Brain microvascular endothelial cell (primary cell): ENCODE measurements around the gene SOX21.

Source experiments
- DNase-seq: peaks from one replicate; pipeline ENCODE4 v3.0.0-alpha.2; 2020
- H3K27ac ChIP-seq: fragments of 250-450 bp; sonication (Bioruptor Pico); 2 replicates; pipeline ENCODE4 v1.5.1; 2020; ENCODE audit warnings: mild to moderate bottlenecking, moderate library complexity
- H3K27me3 ChIP-seq: fragments of 250-450 bp; sonication (Bioruptor Pico); replicated peaks from 2 replicates; pipeline ENCODE4 v1.5.1; 2020; ENCODE audit warnings: mild to moderate bottlenecking
- H3K36me3 ChIP-seq: fragments of 250-450 bp; sonication (Bioruptor Pico); replicated peaks from 2 replicates; pipeline ENCODE4 v1.5.1; 2020; ENCODE audit warnings: mild to moderate bottlenecking
- H3K4me3 ChIP-seq: 2 replicates; pipeline ENCODE4 v1.5.1; 2011; ENCODE audit warnings: low read depth, mild to moderate bottlenecking, control low read depth, low read length, moderate library complexity
- CTCF ChIP-seq: IDR thresholded peaks from 2 replicates; pipeline ENCODE4 v1.5.1; 2011; ENCODE audit warnings: low read depth, mild to moderate bottlenecking, moderate library complexity, low read length, control low read depth, inconsistent platforms; ENCODE audit errors: missing control alignments
- in situ Hi-C: cut with HindIII; loops from 2 replicates; pipeline ENCODE4 v1.10.0; 2017; ENCODE audit warnings: low sequenced_read_pairs, low pct_ligation_motif_present

The SOX21 gene

GRCh38 chr13:94706843-94707399 is 5.4 kb downstream of the SOX21 start:
- H3K27ac ChIP-seq = no peak overlapping the region
- no peak for DNase-seq
- no peak overlapping the region for H3K4me3 ChIP-seq
- no peak for TF ChIP-seq CTCF
- H3K36me3 ChIP-seq = no peaks in the 10 kb centered on the region
- in situ Hi-C loops = no loop called here
- peaks cover 90% of the 10 kb centered on the region for H3K27me3 ChIP-seq

- peaks cover 92% of the 10 kb centered on the region for H3K27me3 ChIP-seq
- no peak overlapping the region for H3K27ac ChIP-seq
- no peak for TF ChIP-seq CTCF
- no peak overlapping the region for H3K4me3 ChIP-seq
- no peak for DNase-seq
- no peaks in the 10 kb centered on the region for H3K36me3 ChIP-seq
- in situ Hi-C loops = no loop called here
These were observed 6.1 kb downstream of the SOX21 start for GRCh38 chr13:94706101-94706842.

GRCh38 chr13:94705081-94706030 is 7.0 kb downstream of the SOX21 start:
- no peak overlapping the region for H3K27ac ChIP-seq
- no peaks in the 10 kb centered on the region for H3K36me3 ChIP-seq
- H3K4me3 ChIP-seq = no peak overlapping the region
- peaks cover 94% of the 10 kb centered on the region for H3K27me3 ChIP-seq
- no peak for DNase-seq
- TF ChIP-seq CTCF = no peak
- in situ Hi-C loops = no loop called here

- in situ Hi-C loops = no loop called here
- H3K27ac ChIP-seq = no peak overlapping the region
- no peak overlapping the region for H3K4me3 ChIP-seq
- DNase-seq = no peak
- no peaks in the 10 kb centered on the region for H3K36me3 ChIP-seq
- no peak for TF ChIP-seq CTCF
- peaks cover 95% of the 10 kb centered on the region for H3K27me3 ChIP-seq
These were observed 7.8 kb downstream of the SOX21 start for GRCh38 chr13:94704377-94705080.

GRCh38 chr13:94703721-94704314 is 8.5 kb downstream of the SOX21 start:
- DNase-seq = no peak
- in situ Hi-C loops = no loop called here
- H3K36me3 ChIP-seq = no peaks in the 10 kb centered on the region
- no peak overlapping the region for H3K4me3 ChIP-seq
- H3K27me3 ChIP-seq = peaks cover 95% of the 10 kb centered on the region
- no peak for TF ChIP-seq CTCF
- H3K27ac ChIP-seq = no peak overlapping the region
